H1 (cell line): Measurements from ENCODE around the gene LAMTOR3.

ENCODE experiments used
- ASH2L ChIP-seq: fragments of 200-600, 300-600 bp; sonication (generic); IDR thresholded peaks from one replicate; pipeline ENCODE4 v1.7.1; 2017; ENCODE audit warnings: low read length
- CEBPB ChIP-seq: IDR thresholded peaks from 2 replicates; pipeline ENCODE4 v1.6.1; 2012; ENCODE audit warnings: low read depth, low read length
- EZH2 ChIP-seq: fragments of 200-600 bp; sonication (generic); IDR thresholded peaks from 2 replicates; pipeline ENCODE4 v1.7.1; 2012; ENCODE audit warnings: low read depth, mild to moderate bottlenecking, moderate library complexity, low read length, inconsistent platforms; ENCODE audit not compliant: severe bottlenecking
- NRF1 ChIP-seq: IDR thresholded peaks from 2 replicates; pipeline ENCODE4 v1.6.1; 2011; ENCODE audit warnings: mild to moderate bottlenecking, low read depth, low read length, improper control_type of control experiment
- PHF8 ChIP-seq: fragments of 200-600 bp; sonication (generic); conservative IDR thresholded peaks from 2 replicates; pipeline ENCODE4 v1.7.1; 2012; ENCODE audit warnings: low read depth, mild to moderate bottlenecking, inconsistent platforms, low read length, moderate library complexity
- POLR2AphosphoS5 ChIP-seq: IDR thresholded peaks from 2 replicates; pipeline ENCODE4 v1.6.1; 2011; ENCODE audit warnings: low read depth, low read length
- RAD21 ChIP-seq, 2 experiments: IDR thresholded peaks in 1 of 2; conservative IDR thresholded peaks in 1 of 2; 2 replicates each; pipeline ENCODE4 v1.6.1; 2011; ENCODE audit warnings: low read depth in 2 of 2, low read length in 2 of 2, improper control_type of control experiment in 1 of 2, inconsistent platforms in 1 of 2, mild to moderate bottlenecking in 1 of 2, moderate library complexity in 1 of 2
- SP2 ChIP-seq: IDR thresholded peaks from 2 replicates; pipeline ENCODE4 v1.6.1; 2012; ENCODE audit warnings: mild to moderate bottlenecking, low read length, inconsistent platforms
- TCF12 ChIP-seq: IDR thresholded peaks from 2 replicates; pipeline ENCODE4 v1.6.1; 2011; ENCODE audit warnings: low read depth, mild to moderate bottlenecking, low read length
- YY1 ChIP-seq: IDR thresholded peaks from 2 replicates; pipeline ENCODE4 v1.6.1; 2011; ENCODE audit warnings: low read depth, mild to moderate bottlenecking, low read length
- TF ChIP-seq, protein P1 (sequence below), 3 experiments: IDR thresholded peaks; 1 replicate in 2 of 3; 2 replicates in 1 of 3; pipeline versions ENCODE4 v1.5.1 to v1.6.1; 2011; ENCODE audit warnings: low read length in 3 of 3, mild to moderate bottlenecking in 3 of 3, inconsistent platforms in 2 of 3, low read depth in 1 of 3, moderate library complexity in 1 of 3; ENCODE audit not compliant: insufficient read depth in 1 of 3; ENCODE audit errors: control extremely low read depth in 1 of 3
- TF ChIP-seq, protein P2 (sequence below): IDR thresholded peaks from 2 replicates; pipeline ENCODE4 v1.6.1; 2012; ENCODE audit warnings: inconsistent platforms
- TF ChIP-seq, protein P3 (sequence below): IDR thresholded peaks from 2 replicates; pipeline ENCODE4 v1.6.1; 2012; ENCODE audit warnings: inconsistent platforms

DNA sequence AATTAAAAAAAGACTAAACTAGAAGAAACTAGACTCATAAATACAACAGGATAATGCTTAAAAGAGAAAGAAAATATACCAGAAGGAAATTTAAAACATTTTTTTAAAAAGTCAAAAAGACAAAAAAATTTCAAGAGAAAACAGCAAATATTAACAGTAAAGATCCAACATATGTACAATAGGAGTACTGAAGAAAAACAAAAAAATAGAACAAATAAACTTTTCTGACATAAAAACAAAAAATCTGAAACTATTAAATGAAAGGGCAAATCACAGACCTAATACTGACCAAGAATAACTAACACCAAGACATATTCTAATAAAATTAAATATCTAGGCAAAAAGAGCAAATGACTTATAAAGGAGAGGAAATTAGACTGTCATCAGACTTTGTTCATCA, 40.7 kb upstream of the LAMTOR3 start:
- TF ChIP-seq EZH2 (no peak), PHF8 (no peak), SP2 (no peak), YY1 (no peak), TCF12 (no peak), RAD21 (IDR thresholded peaks at IDR 0.05 in 1 of 2, conservative IDR thresholded peaks at IDR 0.05 in 1 of 2; ENCODE audit: low read depth in 2 of 2, low read length in 2 of 2) (no peak), POLR2AphosphoS5 (no peak), CEBPB (no peak), NRF1 (no peak), ASH2L (no peak)
- TF ChIP-seq, protein P1, sequence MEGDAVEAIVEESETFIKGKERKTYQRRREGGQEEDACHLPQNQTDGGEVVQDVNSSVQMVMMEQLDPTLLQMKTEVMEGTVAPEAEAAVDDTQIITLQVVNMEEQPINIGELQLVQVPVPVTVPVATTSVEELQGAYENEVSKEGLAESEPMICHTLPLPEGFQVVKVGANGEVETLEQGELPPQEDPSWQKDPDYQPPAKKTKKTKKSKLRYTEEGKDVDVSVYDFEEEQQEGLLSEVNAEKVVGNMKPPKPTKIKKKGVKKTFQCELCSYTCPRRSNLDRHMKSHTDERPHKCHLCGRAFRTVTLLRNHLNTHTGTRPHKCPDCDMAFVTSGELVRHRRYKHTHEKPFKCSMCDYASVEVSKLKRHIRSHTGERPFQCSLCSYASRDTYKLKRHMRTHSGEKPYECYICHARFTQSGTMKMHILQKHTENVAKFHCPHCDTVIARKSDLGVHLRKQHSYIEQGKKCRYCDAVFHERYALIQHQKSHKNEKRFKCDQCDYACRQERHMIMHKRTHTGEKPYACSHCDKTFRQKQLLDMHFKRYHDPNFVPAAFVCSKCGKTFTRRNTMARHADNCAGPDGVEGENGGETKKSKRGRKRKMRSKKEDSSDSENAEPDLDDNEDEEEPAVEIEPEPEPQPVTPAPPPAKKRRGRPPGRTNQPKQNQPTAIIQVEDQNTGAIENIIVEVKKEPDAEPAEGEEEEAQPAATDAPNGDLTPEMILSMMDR (IDR thresholded peaks at IDR 0.05; ENCODE audit: control extremely low read depth in 1 of 3, insufficient read depth in 1 of 3, low read depth in 1 of 3, low read length in 3 of 3), result no peak
- TF ChIP-seq, protein P2, sequence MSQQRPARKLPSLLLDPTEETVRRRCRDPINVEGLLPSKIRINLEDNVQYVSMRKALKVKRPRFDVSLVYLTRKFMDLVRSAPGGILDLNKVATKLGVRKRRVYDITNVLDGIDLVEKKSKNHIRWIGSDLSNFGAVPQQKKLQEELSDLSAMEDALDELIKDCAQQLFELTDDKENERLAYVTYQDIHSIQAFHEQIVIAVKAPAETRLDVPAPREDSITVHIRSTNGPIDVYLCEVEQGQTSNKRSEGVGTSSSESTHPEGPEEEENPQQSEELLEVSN, result no peak
- TF ChIP-seq, protein P3, sequence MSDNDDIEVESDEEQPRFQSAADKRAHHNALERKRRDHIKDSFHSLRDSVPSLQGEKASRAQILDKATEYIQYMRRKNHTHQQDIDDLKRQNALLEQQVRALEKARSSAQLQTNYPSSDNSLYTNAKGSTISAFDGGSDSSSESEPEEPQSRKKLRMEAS, result no peak
